Activated CD4-positive, alpha-beta T cell treated with anti-CD3 and anti-CD28 coated beads, Interleukin-2, amount 10 ng/mL, durations not matched to agents 24 days and 14 days (primary cell): ENCODE results near the gene FRMD4B. TPM values are rescaled to one million over a fixed set of nuclear protein-coding genes. Genes with fewer than 3 reads are reported as not detected.

Experiments used
- DNase-seq: peaks from one replicate; pipeline ENCODE4 v3.0.0; 2022
- H3K27ac Mint-ChIP-seq: one replicate; pipeline ENCODE4 v1.8.0; 2022; ENCODE audit warnings: mild to moderate bottlenecking, mixed read lengths
- H3K27me3 Mint-ChIP-seq: one replicate; pipeline ENCODE4 v1.8.0; 2022; ENCODE audit warnings: mixed read lengths
- H3K36me3 Mint-ChIP-seq: one replicate; pipeline ENCODE4 v1.8.0; 2022; ENCODE audit warnings: low read depth, mild to moderate bottlenecking, mixed read lengths
- H3K4me1 Mint-ChIP-seq: one replicate; pipeline ENCODE4 v1.8.0; 2021; ENCODE audit warnings: mixed read lengths
- H3K4me3 Mint-ChIP-seq: one replicate; pipeline ENCODE4 v1.8.0; 2022; ENCODE audit warnings: mild to moderate bottlenecking, moderate library complexity, mixed read lengths
- H3K9me3 Mint-ChIP-seq: one replicate; pipeline ENCODE4 v1.8.0; 2021; ENCODE audit warnings: mixed read lengths
- intact Hi-C: fragments of 100-400 bp; cut with micrococcal nuclease; formaldehyde crosslinking; loops from one replicate; pipeline ENCODE4 v1.15.1; 2023
- total RNA-seq: library from RNA; stranded (reverse); gene quantifications from 2 replicates; pipeline ENCODE4 v1.2.3, GENCODE V29; 2022

The FRMD4B gene
- total RNA-seq, 1 donor from 2014 or later: 59.1 TPM

DNA sequence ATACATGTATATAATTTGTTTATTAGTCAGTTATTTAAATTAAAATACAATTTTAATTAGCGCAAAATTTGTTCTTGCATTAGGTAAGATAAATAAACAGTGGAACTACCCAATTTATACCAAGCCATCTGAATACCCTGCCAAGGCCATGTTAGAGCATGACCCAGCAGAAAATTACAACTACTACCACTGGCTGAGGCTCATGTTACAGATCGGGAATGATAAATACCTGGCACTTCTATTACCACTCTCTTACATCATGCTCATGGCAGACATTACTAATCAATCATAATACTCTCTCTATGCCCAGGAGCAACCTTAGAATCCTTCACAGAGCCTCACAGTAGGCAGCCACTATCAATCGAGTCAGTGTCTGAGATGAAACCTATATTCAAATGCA, 242.3 kb downstream of the FRMD4B start:
- Mint-ChIP-seq H3K9me3 (no peaks in the 10 kb centered on the region), H3K27me3 (peaks cover 28% of the 10 kb centered on the region), H3K36me3 (no peaks in the 10 kb centered on the region), H3K4me1 (no peaks in the 10 kb centered on the region), H3K27ac (no peak overlapping the region), H3K4me3 (no peak overlapping the region)
- intact Hi-C loops: no loop called here
- no peak for DNase-seq

- Mint-ChIP-seq H3K27ac (no peak overlapping the region), H3K9me3 (no peaks in the 10 kb centered on the region), H3K4me1 (no peaks in the 10 kb centered on the region), H3K4me3 (no peak overlapping the region), H3K27me3 (peaks cover 28% of the 10 kb centered on the region), H3K36me3 (no peaks in the 10 kb centered on the region)
- no peak for DNase-seq
- intact Hi-C loops: no loop called here
These were observed 243.0 kb downstream of the FRMD4B start for GRCh38 chr3:69142797-69143454.

DNA sequence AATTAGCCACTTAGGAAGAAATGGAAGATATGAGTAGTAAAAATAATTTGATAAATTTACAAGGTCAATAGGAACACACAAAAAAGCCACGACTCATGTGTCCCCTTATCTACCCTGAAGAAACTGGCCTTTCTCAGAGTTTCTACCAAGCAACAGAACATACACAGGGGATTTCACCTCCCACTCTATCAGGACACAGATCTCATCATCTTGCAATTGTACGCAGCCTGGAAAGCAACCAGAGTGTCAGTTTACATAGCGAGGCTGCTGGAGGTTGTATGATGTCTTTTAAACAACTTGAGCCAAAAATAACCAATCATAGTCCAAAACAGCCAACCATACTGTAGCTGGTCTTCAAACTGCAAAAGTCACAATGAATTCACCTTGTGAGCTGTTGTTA, 243.8 kb downstream of the FRMD4B start:
- Mint-ChIP-seq H3K9me3 (no peaks in the 10 kb centered on the region), H3K27me3 (peaks cover 32% of the 10 kb centered on the region), H3K36me3 (no peaks in the 10 kb centered on the region), H3K4me1 (no peaks in the 10 kb centered on the region), H3K27ac (no peak overlapping the region), H3K4me3 (no peak overlapping the region)
- no peak for DNase-seq
- intact Hi-C loops: no loop called here

DNA sequence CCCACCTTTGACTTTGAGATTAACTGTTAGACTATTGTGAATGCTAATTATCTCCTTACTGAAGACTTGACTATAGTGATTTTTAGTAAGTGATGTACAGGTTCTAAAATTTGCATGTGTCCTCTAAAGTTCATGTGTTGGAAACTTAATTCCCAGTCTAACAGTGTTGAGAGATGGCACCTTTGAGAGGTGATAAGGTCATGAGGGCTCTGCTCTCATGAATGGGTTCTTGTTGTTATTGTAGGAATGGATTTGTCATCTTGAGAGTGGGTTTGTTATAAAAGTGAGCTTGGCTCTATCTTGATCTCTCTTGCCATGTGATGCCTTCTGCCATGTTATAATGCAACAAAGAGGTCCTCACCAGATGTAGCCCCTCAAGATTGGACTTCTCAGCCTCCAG, 244.6 kb downstream of the FRMD4B start:
- Mint-ChIP-seq H3K36me3 (no peaks in the 10 kb centered on the region), H3K27ac (no peak overlapping the region), H3K9me3 (no peaks in the 10 kb centered on the region), H3K27me3 (peaks cover 35% of the 10 kb centered on the region), H3K4me1 (no peaks in the 10 kb centered on the region), H3K4me3 (no peak overlapping the region)
- DNase-seq: no peak
- intact Hi-C loops: no loop called here

DNA sequence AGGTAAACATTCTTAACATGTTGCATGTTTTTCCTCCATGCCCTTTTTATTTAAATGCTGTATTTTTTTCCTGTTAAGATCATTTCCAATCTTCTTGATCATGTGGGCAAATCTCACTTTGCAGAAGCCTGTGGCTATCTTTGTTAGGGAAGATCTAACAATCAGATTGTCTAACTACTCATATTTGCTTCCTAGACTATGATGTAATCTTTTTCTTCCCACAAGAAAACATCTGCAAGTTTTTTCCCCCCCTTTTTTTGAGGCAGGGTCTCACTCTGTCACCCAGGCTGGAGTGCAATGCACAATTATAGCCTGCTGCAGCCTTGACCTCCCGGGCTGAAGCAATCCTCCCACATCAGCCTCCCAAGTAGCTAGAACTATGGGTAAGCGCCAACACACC, 248.5 kb downstream of the FRMD4B start:
- intact Hi-C loops: no loop called here
- no peaks in the 10 kb centered on the region for H3K4me1 Mint-ChIP-seq
- no peaks in the 10 kb centered on the region for H3K9me3 Mint-ChIP-seq
- no peaks in the 10 kb centered on the region for H3K36me3 Mint-ChIP-seq
- DNase-seq: no peak
- H3K4me3 Mint-ChIP-seq: no peak overlapping the region
- H3K27me3 Mint-ChIP-seq: peaks cover 28% of the 10 kb centered on the region
- no peak overlapping the region for H3K27ac Mint-ChIP-seq

DNA sequence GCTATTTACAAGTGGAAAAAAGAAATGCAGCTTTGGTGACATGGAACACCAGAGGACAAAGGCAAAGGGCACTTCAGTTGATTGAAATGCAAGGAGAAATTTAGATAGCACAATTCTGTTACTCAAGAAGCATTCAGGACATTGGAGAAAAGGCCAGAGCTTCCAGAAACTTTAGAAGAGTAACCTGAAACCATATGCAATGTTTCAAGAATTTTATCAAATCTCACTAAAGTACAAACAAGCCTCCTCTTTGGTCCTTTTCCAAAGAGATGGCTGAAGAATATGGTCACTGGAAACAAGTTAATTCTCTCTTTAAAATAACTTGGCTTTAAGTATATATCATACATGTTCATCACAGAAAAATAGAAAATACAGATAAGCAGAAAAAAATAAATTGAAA, 248.9 kb downstream of the FRMD4B start:
- intact Hi-C loops: no loop called here
- Mint-ChIP-seq H3K4me3 (no peak overlapping the region), H3K36me3 (no peaks in the 10 kb centered on the region), H3K27ac (no peak overlapping the region), H3K9me3 (no peaks in the 10 kb centered on the region), H3K27me3 (peaks cover 26% of the 10 kb centered on the region), H3K4me1 (no peaks in the 10 kb centered on the region)
- no peak for DNase-seq

- Mint-ChIP-seq H3K27ac (no peak overlapping the region), H3K4me1 (peaks cover 2% of the 10 kb centered on the region), H3K36me3 (no peaks in the 10 kb centered on the region), H3K27me3 (peaks cover 10% of the 10 kb centered on the region), H3K4me3 (no peak overlapping the region), H3K9me3 (no peaks in the 10 kb centered on the region)
- intact Hi-C loops: no loop called here
- DNase-seq: no peak
These were observed 255.2 kb downstream of the FRMD4B start for GRCh38 chr3:69130689-69131088.

GRCh38 chr3:69129531-69129930, 256.4 kb downstream of the FRMD4B start:
- no peak overlapping the region for H3K27ac Mint-ChIP-seq
- H3K27me3 Mint-ChIP-seq: peaks cover 9% of the 10 kb centered on the region

DNA sequence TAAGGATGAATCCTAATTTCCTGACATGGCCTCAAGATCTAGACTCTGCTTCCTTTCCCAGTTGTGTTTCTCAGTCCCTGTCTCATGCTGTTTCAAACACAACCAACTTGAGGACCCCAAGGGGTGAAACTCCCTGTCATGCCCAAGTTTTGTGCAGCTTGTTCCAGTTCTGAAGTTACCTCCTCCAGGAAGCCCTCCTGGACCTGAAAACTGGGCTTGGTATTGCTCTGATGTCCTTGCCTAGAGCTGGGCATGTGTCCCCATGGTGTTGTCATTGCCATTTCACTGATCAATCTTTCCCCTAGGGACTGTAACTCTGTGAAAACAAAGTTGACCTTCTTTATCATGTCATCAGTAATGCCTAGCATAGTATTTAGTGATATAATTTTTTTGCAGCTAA, 257.4 kb downstream of the FRMD4B start:
- H3K4me3 Mint-ChIP-seq: no peak overlapping the region
- intact Hi-C loops: no loop called here
- H3K27ac Mint-ChIP-seq: no peak overlapping the region
- no peaks in the 10 kb centered on the region for H3K36me3 Mint-ChIP-seq
- peaks cover 2% of the 10 kb centered on the region for H3K4me1 Mint-ChIP-seq
- DNase-seq: no peak
- peaks cover 11% of the 10 kb centered on the region for H3K27me3 Mint-ChIP-seq
- no peaks in the 10 kb centered on the region for H3K9me3 Mint-ChIP-seq

More at GRCh38 chr3:69129531-69129930, 256.4 kb downstream of the FRMD4B start:
- peaks cover 2% of the 10 kb centered on the region for H3K4me1 Mint-ChIP-seq
- no peaks in the 10 kb centered on the region for H3K36me3 Mint-ChIP-seq
- H3K4me3 Mint-ChIP-seq: no peak overlapping the region
- intact Hi-C loops: no loop called here
- no peak for DNase-seq
- H3K9me3 Mint-ChIP-seq: no peaks in the 10 kb centered on the region

GRCh38 chr3:69126999-69127398, 258.9 kb downstream of the FRMD4B start:
- no peak overlapping the region for H3K27ac Mint-ChIP-seq
- H3K4me3 Mint-ChIP-seq: no peak overlapping the region
- H3K27me3 Mint-ChIP-seq: peaks cover 11% of the 10 kb centered on the region
- no peaks in the 10 kb centered on the region for H3K36me3 Mint-ChIP-seq
- no peaks in the 10 kb centered on the region for H3K9me3 Mint-ChIP-seq
- intact Hi-C loops: no loop called here
- no peak for DNase-seq
- peaks cover 2% of the 10 kb centered on the region for H3K4me1 Mint-ChIP-seq

DNA sequence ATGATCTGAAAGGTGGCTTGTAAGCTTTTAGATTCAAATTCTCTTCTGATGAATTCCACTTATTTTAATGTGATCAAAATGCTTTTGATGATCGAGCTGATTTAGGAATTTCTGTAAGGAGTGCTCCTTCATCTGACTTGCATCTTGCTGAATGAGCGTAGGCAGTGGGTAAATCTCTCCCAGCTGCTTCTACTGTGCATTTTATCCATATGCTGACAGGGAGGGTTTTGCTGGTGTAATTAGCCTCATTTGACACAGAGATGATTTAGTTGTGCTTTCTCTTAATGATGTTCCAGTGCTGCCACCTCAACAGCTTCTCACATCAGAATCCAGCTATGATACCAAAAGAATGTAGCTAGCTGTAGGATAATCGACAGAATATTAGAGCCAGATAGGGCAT, 259.7 kb downstream of the FRMD4B start:
- Mint-ChIP-seq H3K27me3 (peaks cover 11% of the 10 kb centered on the region), H3K27ac (no peak overlapping the region), H3K4me1 (peaks cover 2% of the 10 kb centered on the region), H3K36me3 (no peaks in the 10 kb centered on the region), H3K9me3 (no peaks in the 10 kb centered on the region), H3K4me3 (no peak overlapping the region)
- intact Hi-C loops: no loop called here
- DNase-seq: no peak

- Mint-ChIP-seq H3K4me1 (peaks cover 4% of the 10 kb centered on the region), H3K27me3 (peaks cover 13% of the 10 kb centered on the region), H3K9me3 (no peaks in the 10 kb centered on the region), H3K36me3 (no peaks in the 10 kb centered on the region), H3K4me3 (no peak within 1 kb of the TSS), H3K27ac (no peak within 1 kb of the TSS)
- intact Hi-C loops: loop anchor here (5.0 kb wide), 1 partner anchor 290 kb away; no protein-coding TSS in a partner anchor
- DNase-seq: no peak
These were observed 263.5 kb downstream of the FRMD4B start, which contains the start of gene LMOD3 for GRCh38 chr3:69122403-69122802. Gene LMOD3, minus strand, starts transcription at chr3:69122595. Its CDS starts 209 bp downstream, at chr3:69122386.

DNA sequence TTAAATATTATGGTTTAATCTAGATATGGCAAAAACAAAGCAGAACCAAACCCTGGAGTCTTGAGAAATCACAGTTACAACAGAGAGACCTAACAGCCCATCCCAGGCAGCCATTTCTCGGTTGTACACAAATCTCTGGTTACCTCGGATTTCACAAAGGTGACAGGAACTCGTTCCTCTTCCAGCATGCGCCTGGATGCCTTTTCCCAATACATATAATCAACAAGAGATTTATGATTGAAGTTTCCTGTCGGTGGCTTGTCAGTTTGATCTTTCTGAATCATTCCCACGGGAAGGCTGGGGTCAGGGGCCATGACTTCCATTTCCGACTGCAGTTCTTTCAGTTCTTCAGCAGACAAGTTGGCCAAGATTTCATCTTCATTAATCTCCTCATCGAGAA, 263.9 kb downstream of the FRMD4B start:
- no peak for DNase-seq
- intact Hi-C loops: loop anchor here (1.0 to 5.0 kb wide), 3 partner anchors 184 to 549 kb away; no protein-coding TSS in a partner anchor
- Mint-ChIP-seq H3K4me3 (no peak overlapping the region), H3K36me3 (no peaks in the 10 kb centered on the region), H3K4me1 (peaks cover 4% of the 10 kb centered on the region), H3K27me3 (peaks cover 10% of the 10 kb centered on the region), H3K27ac (no peak overlapping the region), H3K9me3 (no peaks in the 10 kb centered on the region)

DNA sequence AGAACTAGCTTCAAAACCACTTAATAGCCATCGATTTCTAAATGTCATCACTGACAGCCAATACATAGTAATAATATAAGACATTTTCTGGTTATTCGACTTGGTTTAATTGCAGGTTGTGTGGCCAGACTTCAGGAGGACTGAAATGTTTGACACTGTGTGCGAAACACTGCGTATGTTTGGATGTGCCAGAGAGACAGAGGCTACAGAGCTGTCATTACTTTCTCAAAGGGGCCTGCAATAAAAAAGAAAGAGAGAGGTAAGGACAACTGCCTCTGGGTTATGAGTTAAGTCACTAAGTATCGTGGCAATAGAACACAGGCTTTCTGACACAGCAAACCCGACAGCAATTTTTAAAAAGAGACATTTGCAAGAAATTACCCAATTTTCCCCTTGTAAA, 264.4 kb downstream of the FRMD4B start:
- Mint-ChIP-seq H3K9me3 (no peaks in the 10 kb centered on the region), H3K27ac (no peak overlapping the region), H3K4me1 (peaks cover 4% of the 10 kb centered on the region), H3K36me3 (no peaks in the 10 kb centered on the region), H3K4me3 (no peak overlapping the region), H3K27me3 (peaks cover 9% of the 10 kb centered on the region)
- no peak for DNase-seq
- intact Hi-C loops: loop anchor here (1.0 to 5.0 kb wide), 3 partner anchors 185 to 550 kb away; no protein-coding TSS in a partner anchor
